DND-41 (cell line): Measurements from ENCODE around the gene TOX3.

Experiments used
- EZH2 ChIP-seq: IDR thresholded peaks from 3 replicates; pipeline ENCODE4 v1.6.1; 2012; ENCODE audit warnings: borderline replicate concordance, low read depth, mild to moderate bottlenecking, moderate library complexity, low read length, inconsistent platforms; ENCODE audit not compliant: severe bottlenecking
- TF ChIP-seq, protein P1 (sequence below): IDR thresholded peaks from 2 replicates; pipeline ENCODE4 v1.5.1; 2012; ENCODE audit warnings: borderline replicate concordance, low read length, moderate library complexity, mild to moderate bottlenecking; ENCODE audit not compliant: poor library complexity, severe bottlenecking; ENCODE audit errors: extremely low read depth

DNA sequence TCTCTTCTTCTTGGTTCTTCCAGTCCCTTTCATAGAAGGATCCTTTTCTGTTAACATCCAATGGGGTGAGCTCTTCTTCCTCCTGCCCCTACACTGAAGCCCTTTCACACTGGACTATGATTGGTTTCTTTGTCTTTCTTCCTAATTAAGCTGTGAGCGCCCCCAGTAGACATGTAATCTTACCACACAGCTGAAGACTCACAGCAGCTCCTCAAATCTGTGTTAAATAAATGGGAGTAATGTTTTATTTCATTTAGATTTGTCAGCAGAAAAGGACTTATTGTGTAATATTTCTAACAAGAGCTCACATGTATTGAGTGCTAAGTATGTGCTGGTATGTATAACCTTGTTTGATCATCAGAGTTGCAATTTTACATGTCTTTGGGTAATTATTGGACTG, 55.7 kb downstream of the TOX3 start:
- TF ChIP-seq, protein P1, sequence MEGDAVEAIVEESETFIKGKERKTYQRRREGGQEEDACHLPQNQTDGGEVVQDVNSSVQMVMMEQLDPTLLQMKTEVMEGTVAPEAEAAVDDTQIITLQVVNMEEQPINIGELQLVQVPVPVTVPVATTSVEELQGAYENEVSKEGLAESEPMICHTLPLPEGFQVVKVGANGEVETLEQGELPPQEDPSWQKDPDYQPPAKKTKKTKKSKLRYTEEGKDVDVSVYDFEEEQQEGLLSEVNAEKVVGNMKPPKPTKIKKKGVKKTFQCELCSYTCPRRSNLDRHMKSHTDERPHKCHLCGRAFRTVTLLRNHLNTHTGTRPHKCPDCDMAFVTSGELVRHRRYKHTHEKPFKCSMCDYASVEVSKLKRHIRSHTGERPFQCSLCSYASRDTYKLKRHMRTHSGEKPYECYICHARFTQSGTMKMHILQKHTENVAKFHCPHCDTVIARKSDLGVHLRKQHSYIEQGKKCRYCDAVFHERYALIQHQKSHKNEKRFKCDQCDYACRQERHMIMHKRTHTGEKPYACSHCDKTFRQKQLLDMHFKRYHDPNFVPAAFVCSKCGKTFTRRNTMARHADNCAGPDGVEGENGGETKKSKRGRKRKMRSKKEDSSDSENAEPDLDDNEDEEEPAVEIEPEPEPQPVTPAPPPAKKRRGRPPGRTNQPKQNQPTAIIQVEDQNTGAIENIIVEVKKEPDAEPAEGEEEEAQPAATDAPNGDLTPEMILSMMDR, result no peak
- no peak for TF ChIP-seq EZH2
